ENCODE data around the gene LIM2. TPM values are rescaled to one million over a fixed set of nuclear protein-coding genes. Genes with fewer than 3 reads are reported as not detected.
A peak's percentile ranks its signal among the peaks of the same experiment; 100 is the strongest.

LIM2 gene
- polyA plus RNA-seq, 3 donors = 0.20 to 0.80 (median 0.30) TPM

- no peak for DNase-seq (ENCODE audit: extremely low read depth in 1 of 11, low read depth in 9 of 11, low spot score in 4 of 11)
Observed at GRCh38 chr19:51368366-51369282, 19.1 kb downstream of the LIM2 start, which contains the start of gene CLDND2. Gene CLDND2, minus strand, starts transcription at chr19:51369003. Its CDS starts 426 bp downstream, at chr19:51368577.

GRCh38 chr19:51367565-51368365 lies 20.0 kb downstream of the LIM2 start:
- peak; percentile 90 to 99 (median 96) for DNase-seq (ENCODE audit: extremely low read depth in 1 of 11, low read depth in 9 of 11, low spot score in 4 of 11)

GRCh38 chr19:51367255-51367564 lies 20.6 kb downstream of the LIM2 start:
- DNase-seq (ENCODE audit: extremely low read depth in 1 of 11, low read depth in 9 of 11, low spot score in 4 of 11) = no peak

- peak; percentile 86 to 98 (median 96) for DNase-seq (ENCODE audit: extremely low read depth in 1 of 11, low read depth in 9 of 11, low spot score in 4 of 11)
Observed at GRCh38 chr19:51366389-51367254, 21.2 kb downstream of the LIM2 start.

- DNase-seq (ENCODE audit: extremely low read depth in 1 of 11, low read depth in 9 of 11, low spot score in 4 of 11) = no peak
Observed at GRCh38 chr19:51365965-51366388, 21.8 kb downstream of the LIM2 start, which contains the start of gene ETFB. Gene ETFB, minus strand, starts transcription at chr19:51366388. Its CDS starts 62 bp downstream, at chr19:51366326.

GRCh38 chr19:51365211-51365964 lies 22.4 kb downstream of the LIM2 start:
- peak in 2 of 11 donors; percentile 19 to 35 for DNase-seq (ENCODE audit: extremely low read depth in 1 of 11, low read depth in 9 of 11, low spot score in 4 of 11)

GRCh38 chr19:51364200-51365106 lies 23.3 kb downstream of the LIM2 start:
- no peak for DNase-seq (ENCODE audit: extremely low read depth in 1 of 11, low read depth in 9 of 11, low spot score in 4 of 11)

GRCh38 chr19:51361239-51361638 lies 26.5 kb downstream of the LIM2 start:
- DNase-seq (ENCODE audit: extremely low read depth in 1 of 11, low read depth in 9 of 11, low spot score in 4 of 11) = no peak

GRCh38 chr19:51359294-51359693 lies 28.5 kb downstream of the LIM2 start:
- DNase-seq (ENCODE audit: extremely low read depth in 1 of 11, low read depth in 9 of 11, low spot score in 4 of 11) = no peak

GRCh38 chr19:51357952-51358351 lies 29.8 kb downstream of the LIM2 start:
- no peak for DNase-seq (ENCODE audit: extremely low read depth in 1 of 11, low read depth in 9 of 11, low spot score in 4 of 11)

GRCh38 chr19:51356159-51356801 lies 31.5 kb downstream of the LIM2 start:
- no peak for DNase-seq (ENCODE audit: extremely low read depth in 1 of 11, low read depth in 9 of 11, low spot score in 4 of 11)

- peak in 5 of 11 donors; percentile 34 to 64 (median 45) for DNase-seq (ENCODE audit: extremely low read depth in 1 of 11, low read depth in 9 of 11, low spot score in 4 of 11)
Observed at GRCh38 chr19:51354742-51355148, 33.0 kb downstream of the LIM2 start.

GRCh38 chr19:51354103-51354741 lies 33.6 kb downstream of the LIM2 start:
- DNase-seq (ENCODE audit: extremely low read depth in 1 of 11, low read depth in 9 of 11, low spot score in 4 of 11) = peak in 3 of 11 donors; percentile 19 to 35 (median 30)

GRCh38 chr19:51352783-51353360 lies 34.9 kb downstream of the LIM2 start:
- no peak for DNase-seq (ENCODE audit: extremely low read depth in 1 of 11, low read depth in 9 of 11, low spot score in 4 of 11)

- DNase-seq (ENCODE audit: extremely low read depth in 1 of 11, low read depth in 9 of 11, low spot score in 4 of 11) = no peak
Observed at GRCh38 chr19:51351266-51351990, 36.3 kb downstream of the LIM2 start.

Data from renal cortex interstitium (tissue), 11 donors.